IMR-90 (cell line): ENCODE results near the gene ANKRD44.

Experiments used
- CEBPB ChIP-seq: IDR thresholded peaks from 2 replicates; pipeline ENCODE4 v1.6.1; 2012; ENCODE audit warnings: low read depth, low read length, improper control_type of control experiment
- CHD1 ChIP-seq: IDR thresholded peaks from 2 replicates; pipeline ENCODE4 v1.6.1; 2012; ENCODE audit warnings: low read depth, low read length, improper control_type of control experiment
- CTCF ChIP-seq: conservative IDR thresholded peaks from 2 replicates; pipeline ENCODE4 v1.5.1; 2012; ENCODE audit warnings: mild to moderate bottlenecking, low read depth, low read length, improper control_type of control experiment
- FOS ChIP-seq: fragments of 150-350 bp; IDR thresholded peaks from 2 replicates; pipeline ENCODE4 v1.6.1; 2016; ENCODE audit warnings: low read depth, low read length
- MAFK ChIP-seq: IDR thresholded peaks from 2 replicates; pipeline ENCODE4 v1.6.1; 2012; ENCODE audit warnings: low read depth, low read length, improper control_type of control experiment
- POLR2A ChIP-seq: IDR thresholded peaks from 2 replicates; pipeline ENCODE4 v1.6.1; 2012; ENCODE audit warnings: mild to moderate bottlenecking, low read depth, low read length
- RAD21 ChIP-seq: IDR thresholded peaks from 2 replicates; pipeline ENCODE4 v1.6.1; 2012; ENCODE audit warnings: low read length, improper control_type of control experiment
- RCOR1 ChIP-seq: IDR thresholded peaks from 2 replicates; pipeline ENCODE4 v1.6.1; 2012; ENCODE audit warnings: mild to moderate bottlenecking, low read length, improper control_type of control experiment; ENCODE audit not compliant: insufficient replicate concordance
- RFX5 ChIP-seq: IDR thresholded peaks from 2 replicates; pipeline ENCODE4 v1.8.0; 2012; ENCODE audit warnings: low read depth, mild to moderate bottlenecking, low read length, moderate library complexity

GRCh38 chr2:197247083-197247482, 63.5 kb downstream of the ANKRD44 start:
- no peak for TF ChIP-seq CTCF
- TF ChIP-seq RFX5: no peak
- no peak for TF ChIP-seq POLR2A
- TF ChIP-seq FOS: no peak
- no peak for TF ChIP-seq RCOR1
- TF ChIP-seq CEBPB: no peak
- no peak for TF ChIP-seq MAFK
- TF ChIP-seq RAD21: no peak
- no peak for TF ChIP-seq CHD1
